ENCODE data around the gene ZNF132.
A peak's percentile ranks its signal among the peaks of the same experiment; 100 is the strongest.
"Not testable (repeated sequence)": the region's sequence is repeated elsewhere in the genome, so short reads cannot be mapped to it uniquely, and the experiment has no call there.

Gene ZNF132

DNA sequence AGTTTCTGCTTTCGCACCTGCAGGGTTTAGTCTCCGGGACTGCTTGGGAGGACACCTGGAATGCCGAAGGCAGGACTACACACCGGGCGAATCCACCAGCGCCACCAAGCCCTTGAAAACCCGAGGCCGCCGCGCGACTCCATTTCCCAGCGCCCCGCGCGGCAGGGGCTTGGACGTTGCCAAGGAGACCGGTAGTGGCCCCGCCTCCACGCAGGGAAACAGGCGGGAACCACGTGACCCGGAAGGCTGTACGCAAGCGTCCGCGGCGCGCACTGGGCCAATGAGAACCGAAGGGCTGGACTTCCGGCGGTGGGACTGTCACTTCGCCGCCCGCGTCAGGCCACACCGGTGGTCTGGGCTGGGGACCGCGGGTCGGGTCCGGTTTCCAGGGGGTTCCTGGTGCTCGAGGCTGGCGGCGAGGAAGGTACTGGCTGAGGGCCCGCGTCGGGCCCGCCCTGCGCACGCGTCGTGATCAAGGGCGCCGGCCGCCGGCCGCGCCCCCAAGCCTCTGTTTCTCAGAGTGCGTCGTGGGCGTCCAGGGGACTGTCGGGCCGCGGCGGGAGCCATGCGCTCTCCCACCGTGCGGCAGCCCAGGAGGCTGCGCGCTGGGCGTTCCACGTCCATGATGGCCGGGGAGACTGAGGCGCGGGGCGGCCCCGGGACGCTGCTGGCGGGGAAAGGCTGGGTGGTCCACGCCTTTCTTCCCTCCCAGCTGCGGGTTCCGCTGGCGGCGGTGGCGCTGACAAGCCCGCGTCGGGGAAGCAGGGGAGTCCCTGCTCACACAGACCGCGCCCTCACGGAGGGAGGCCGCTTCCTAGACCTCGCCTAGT is 27.0 kb upstream of the ZNF132 start, which contains the start of gene ZNF324:
Gene ZNF324 (plus strand): TSS at position 321 of the 830 bp plus-strand sequence. CDS start 2,106 bp downstream, outside the sequence.
- DNase-seq (ENCODE audit: low spot score) = peak; percentile 99

DNA sequence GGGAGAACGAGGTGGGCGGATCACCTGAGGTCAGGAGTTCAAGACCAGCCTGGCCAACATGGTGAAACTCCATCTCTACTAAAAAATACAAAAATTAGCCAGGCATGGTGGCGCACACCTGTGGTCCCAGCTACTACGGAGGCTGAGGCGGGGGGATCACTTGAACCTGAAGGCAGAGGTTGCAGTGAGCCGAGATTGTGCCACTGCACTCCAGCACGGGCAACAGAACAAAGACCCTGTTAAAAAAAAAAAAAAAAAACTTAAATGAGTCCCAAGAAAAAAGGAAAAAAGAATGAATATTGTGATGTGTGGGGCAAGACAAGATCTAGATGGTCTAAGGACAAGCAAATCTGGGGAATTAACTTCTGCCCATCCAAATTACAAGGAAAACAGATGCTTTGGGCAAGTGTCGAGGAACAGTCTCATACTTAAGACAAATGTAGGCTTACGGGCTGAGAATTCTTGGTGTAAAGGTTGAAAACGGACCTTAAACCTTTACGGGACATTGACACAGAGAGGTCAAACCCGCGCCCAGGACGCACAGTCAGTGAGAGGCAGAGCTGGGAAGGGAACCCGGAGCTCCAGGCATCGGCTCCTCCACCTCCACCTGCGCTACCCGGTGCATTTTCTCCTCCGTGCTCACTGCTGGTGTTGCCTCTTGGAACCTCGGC is 26.3 kb upstream of the ZNF132 start:
- DNase-seq (ENCODE audit: low spot score) = no peak

DNA sequence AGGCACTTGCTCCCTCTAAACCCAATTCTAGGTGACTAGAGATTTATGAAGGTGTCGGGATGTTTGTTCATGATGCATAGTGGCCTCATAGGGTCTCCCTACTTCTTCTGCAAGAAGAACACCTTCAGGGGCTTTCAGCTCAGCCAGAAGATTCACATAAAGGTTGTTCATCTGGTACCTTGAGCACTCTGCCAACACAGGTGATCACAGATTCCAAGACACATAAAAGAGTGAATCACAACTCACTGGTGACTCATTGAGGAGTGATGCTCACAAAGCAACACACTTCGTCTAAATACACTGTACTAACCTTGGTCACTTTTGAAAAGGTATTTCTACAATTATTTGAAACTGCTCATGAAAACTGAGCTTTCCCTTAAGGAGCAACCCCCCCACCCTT is 20.1 kb upstream of the ZNF132 start:
- no peak for DNase-seq (ENCODE audit: low spot score)

DNA sequence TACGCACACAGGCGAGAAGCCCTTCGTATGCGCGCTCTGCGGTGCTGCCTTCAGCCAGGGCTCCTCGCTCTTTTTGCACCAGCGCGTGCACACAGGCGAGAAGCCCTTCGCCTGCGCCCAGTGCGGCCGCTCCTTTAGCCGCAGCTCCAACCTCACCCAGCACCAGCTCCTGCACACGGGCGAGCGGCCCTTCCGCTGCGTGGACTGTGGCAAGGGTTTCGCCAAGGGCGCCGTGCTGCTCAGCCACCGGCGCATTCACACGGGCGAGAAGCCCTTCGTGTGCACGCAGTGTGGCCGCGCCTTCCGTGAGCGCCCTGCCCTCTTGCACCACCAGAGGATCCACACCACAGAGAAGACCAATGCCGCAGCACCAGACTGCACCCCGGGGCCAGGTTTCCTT is 16.2 kb upstream of the ZNF132 start:
- DNase-seq (ENCODE audit: low spot score) = no peak

DNA sequence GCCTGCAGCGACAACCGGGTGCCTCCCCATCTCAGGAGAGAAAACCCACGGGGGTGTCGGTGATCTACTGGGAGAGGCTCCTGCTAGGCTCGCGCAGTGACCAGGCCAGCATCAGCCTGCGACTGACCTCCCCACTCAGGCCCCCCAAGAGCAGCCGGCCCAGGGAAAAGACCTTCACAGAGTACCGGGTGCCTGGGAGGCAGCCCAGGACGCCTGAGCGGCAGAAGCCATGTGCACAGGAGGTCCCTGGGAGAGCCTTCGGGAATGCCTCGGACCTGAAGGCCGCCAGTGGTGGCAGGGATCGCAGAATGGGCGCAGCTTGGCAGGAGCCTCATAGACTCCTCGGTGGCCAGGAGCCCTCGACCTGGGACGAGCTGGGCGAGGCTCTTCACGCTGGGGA is 15.4 kb upstream of the ZNF132 start:
- DNase-seq (ENCODE audit: low spot score) = no peak

DNA sequence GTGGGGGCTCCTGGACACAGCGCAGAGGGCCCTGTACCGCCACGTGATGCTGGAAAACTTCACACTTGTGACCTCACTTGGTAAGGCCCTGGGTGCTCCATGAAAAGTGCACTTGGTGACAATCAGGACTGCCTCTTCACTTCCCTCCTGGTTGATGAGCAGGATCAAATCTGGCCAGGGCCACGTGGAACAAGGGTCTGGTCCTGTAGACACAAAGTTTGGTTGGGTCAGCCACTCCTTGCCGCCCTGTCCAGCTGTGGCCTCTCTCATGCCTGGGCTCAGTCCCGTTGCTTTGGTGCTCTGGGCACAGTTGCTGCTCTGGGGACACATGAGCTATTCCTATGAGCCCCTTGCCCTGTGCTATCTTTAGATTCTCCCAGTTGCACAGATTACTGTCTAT is 13.8 kb upstream of the ZNF132 start:
- no peak for DNase-seq (ENCODE audit: low spot score)

DNA sequence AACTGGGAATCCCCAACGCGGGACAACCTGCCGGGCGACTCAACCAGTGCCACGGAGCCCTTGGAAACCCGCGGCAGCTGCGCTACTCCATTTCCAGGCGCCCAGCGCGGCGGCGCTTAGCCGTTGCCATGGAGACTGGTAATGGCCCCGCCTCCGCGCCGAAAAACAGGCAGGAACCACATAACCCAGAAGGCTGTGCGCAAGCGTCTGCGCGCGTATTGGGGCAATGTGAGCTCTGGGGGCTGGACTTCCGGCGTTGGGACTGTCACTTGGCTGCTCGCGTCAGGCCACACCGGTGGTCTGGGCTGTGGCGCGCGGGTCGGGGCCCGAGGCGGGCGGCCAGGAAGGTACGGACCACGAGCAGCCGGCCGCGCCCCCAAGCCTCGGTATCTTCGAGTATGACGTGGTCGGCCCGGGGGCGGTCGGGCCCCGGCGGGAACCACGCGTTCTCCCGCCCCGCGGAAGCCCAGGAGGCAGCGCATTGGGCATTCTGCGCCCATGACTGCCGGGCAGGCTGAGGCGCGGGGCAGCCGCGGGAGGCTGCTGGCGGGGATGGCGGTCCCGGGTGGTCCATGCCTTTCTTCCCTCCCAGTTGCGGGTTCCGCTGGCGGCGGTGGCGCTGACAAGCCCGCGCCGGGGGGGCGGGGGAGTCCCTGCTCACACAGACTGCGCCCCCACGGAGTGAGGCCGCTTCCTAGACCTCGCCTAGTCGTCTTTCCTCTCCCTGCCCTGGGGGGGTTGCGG is 11.6 kb upstream of the ZNF132 start, which contains the start of gene ZNF324B:
Gene ZNF324B (plus strand): TSS at position 265 of the 744 bp plus-strand sequence. CDS start 2,080 bp downstream, outside the sequence.
- peak; percentile 97 for DNase-seq (ENCODE audit: low spot score)

DNA sequence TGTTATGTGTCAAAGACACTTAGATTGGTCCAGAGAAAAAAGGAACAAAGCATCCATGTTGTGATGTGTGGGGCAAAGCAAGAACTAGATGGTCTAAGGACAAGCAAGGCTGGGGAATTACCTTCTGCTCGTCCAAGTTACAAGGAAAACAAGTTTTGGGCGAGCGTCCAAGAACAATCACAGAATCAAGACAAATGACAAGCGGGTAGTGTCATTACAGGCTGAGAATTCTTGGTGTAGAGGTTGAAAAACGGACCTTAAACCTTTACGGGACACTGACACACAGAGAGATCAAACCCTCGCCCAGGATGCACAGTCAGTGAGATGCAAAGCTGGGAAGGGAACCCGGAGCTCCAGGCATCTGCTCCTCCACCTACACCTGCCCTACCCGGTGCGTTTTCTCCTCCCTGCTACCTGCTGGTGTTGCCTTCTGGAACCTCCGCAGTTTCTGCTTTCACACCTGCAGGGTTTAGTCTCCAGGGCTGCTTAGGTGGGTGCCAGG is 11.0 kb upstream of the ZNF132 start:
- no peak for DNase-seq (ENCODE audit: low spot score)

DNA sequence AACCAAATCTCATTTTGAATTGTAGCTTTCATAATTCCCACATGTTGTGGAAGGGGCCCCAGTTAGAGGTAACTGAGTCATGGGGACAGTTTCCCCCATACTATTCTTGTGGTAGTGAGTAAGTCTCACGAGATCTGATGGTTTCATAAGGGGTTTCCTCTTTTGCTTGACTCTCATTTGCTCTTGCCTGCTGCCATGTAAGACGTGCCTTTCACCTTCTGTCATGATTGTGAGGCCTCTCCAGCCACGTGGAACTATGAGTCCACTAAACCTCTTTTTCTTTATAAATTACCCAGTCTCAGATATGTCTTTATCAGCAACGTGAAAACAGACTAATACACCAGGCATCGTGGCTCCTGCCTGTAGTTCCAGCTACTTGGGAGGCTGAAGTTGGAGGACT is 10.0 kb upstream of the ZNF132 start:
- DNase-seq (ENCODE audit: low spot score) = not testable (repeated sequence)

DNA sequence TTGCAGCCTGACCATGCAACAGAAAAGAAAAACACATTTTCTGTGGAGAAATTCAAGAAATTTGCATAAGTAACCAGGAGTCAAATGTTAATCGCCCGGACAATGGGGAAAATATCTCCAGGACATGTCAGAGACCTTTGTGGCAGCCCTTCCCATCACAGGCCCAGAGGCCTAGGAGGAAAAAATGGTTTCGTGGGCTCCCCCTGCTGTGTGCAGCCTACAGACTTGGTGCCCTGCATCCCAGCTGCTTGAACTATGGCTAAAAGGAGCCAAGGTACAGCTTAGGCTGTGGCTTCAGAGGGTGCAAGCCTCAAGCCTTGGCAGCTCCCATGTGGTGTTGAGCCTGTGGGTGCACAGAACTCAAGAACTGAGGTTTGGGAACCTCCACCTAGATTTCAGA is 8.9 kb upstream of the ZNF132 start:
- DNase-seq (ENCODE audit: low spot score) = not testable (repeated sequence)

DNA sequence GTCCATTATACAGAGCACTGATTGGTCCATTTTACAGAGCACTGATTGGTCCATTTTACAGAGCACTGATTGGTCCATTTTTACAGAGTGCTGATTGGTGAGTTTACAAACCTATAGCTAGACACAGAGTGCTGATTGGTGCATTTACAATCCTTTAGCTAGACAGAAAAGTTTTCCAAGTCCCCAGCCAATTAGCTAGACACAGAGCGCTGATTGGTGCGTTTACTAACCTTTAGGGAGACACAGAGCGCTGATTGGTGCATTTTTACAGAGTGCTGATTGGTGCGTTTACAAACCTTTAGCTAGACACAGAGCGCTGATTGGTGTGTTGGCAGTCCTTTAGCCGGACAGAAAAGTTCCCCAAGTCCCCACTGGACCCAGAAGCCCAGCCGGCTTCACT is 3.0 kb upstream of the ZNF132 start:
- DNase-seq (ENCODE audit: low spot score) = not testable (repeated sequence)

DNA sequence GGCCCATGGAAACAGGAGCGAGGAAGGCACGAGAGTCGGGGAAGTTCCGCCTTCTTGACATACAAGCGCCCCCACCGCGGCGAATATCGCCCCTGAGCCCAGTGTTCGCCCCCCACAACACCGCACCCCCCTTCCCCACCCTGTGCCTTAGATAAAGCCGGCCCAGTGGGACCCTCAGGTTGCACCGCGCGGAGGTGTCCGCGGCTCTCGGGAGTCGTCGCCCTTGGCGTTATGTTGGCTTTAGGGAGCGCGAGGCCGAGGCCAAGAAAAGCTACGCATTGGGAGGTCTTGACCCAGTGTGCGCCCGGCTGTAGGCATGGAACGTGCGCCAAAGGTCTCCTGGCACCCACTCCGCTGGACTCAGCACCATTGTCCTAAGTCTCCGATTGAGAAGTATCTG is 603 bp upstream of the ZNF132 start:
- peak; percentile 43 for DNase-seq (ENCODE audit: low spot score)

DNA sequence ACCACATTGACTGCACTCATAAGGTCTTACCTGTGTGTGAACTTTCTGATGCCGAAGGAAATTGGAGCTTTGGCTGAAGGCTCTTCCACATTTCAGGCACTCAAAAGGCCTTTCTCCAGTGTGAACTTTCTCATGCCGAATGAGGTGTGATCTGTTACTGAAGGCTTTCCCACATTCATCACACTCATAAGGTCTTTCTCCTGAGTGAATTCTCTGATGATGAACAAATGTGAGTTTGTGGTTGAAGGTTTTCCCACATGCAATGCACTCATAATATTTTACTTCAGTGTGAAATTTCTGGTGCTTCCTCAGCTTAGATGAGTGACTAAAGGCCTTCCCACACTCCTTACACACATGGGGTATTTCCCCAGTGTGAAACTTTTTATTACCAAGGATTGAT is 5.7 kb downstream of the ZNF132 start:
- no peak for DNase-seq (ENCODE audit: low spot score)

DNA sequence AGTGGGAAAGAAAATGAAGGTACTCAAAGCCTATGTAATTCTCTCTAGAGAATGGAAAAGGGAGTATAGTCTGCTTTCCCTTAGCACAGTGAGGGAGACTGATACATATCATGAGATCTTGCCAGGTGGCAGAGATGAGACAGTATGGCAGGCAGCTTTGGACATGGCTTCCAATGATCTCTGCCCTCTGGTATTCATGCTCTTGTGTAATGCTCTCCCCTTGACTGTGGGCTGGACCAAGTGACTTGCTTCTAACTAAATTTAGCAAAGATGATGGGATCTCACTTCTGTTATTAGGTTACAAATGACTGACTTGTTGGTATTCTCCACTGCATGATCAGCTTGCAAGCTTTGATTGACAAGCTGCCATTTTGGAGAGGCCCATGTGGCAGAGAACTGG is 10.2 kb downstream of the ZNF132 start:
- no peak for DNase-seq (ENCODE audit: low spot score)

DNA sequence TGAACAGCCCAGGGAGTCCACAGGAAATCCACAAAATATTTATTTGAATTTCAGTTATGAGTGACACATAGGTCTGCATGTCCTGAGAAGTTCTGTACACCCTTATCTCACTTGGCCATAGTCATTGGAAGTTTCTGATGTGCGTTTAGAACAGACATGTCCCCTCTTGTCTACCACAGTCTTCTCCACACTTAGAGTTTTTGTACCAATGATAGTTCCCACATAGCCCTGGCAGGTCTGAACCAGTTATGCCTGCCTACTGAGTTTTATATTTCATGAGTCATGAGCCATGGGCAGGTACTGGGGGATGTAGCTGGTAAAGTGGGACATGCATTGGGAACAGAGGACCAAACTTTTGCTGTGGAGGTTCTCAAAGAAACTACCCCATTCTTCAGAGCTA is 11.3 kb downstream of the ZNF132 start:
- DNase-seq (ENCODE audit: low spot score) = no peak

DNA sequence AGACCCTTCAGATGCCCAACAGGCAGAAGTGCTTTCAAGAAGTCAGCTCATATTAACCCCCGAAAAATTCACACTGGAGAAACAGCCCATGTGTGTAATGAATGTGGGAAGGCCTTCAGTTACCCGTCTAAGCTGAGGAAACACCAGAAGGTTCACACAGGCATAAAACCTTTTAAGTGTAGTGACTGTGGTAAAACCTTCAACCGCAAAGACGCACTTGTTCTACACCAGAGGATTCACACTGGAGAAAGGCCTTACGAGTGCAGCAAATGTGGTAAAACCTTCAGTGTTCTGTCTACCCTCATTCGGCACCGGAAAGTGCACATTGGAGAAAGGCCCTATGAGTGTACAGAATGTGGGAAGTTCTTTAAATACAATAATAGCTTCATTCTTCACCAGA is 22.9 kb downstream of the ZNF132 start:
- DNase-seq (ENCODE audit: low spot score) = no peak

DNA sequence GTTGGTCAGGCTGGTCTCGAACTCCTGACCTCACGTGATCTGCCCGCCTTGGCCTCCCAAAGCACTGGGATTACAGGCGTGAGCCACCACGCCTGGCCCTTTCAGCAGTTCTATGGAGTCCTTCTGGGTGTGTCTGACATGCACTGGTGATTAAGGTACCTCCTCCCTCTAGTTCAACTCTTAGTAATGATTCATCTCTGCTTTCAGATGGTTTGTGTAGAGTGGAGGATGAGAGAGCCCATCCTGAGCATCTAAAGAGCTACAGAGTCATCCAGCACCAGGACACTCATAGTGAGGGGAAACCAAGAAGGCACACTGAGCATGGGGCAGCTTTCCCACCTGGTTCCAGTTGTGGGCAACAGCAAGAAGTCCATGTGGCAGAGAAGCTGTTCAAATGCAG is 23.3 kb downstream of the ZNF132 start:
- no peak for DNase-seq (ENCODE audit: low spot score)

DNA sequence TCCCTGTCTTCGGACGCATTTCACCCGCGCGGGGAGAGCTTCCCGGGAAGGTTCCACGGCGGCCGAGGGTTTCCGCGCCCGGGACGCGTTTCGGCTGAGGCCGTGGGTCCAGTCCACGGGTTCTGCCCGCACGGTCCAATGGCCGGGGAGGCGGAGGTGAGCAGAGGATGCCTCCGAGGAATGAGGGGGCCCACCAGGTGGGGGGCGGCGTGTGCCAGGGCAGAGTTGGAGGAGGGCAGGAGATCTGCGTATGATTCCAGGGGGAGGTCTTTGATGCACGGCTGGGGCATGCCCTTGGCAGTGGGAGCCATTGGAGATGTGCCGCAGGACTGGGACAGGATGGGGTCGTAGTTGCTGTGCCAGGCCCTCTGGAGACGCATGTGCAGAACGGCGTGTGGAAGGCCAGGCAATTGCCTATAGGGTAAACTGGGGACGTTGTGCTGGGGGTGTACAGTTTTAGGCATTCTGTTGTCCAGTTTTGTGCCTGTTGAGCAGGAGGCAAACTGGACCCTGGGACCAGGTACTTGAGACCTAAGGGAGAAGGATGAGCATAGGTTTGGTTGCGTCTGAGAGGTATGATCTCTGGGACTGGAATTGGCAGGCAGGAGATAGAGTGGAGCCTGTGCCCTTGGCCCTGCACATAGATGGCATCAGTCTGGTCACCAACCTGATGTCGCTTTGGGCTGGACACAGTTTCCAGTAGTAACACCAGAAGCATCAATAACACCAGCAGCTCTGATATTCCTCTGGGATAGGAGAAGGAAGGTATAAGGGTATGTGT is 30.8 kb downstream of the ZNF132 start:
- DNase-seq (ENCODE audit: low spot score) = peak; percentile 72

DNA sequence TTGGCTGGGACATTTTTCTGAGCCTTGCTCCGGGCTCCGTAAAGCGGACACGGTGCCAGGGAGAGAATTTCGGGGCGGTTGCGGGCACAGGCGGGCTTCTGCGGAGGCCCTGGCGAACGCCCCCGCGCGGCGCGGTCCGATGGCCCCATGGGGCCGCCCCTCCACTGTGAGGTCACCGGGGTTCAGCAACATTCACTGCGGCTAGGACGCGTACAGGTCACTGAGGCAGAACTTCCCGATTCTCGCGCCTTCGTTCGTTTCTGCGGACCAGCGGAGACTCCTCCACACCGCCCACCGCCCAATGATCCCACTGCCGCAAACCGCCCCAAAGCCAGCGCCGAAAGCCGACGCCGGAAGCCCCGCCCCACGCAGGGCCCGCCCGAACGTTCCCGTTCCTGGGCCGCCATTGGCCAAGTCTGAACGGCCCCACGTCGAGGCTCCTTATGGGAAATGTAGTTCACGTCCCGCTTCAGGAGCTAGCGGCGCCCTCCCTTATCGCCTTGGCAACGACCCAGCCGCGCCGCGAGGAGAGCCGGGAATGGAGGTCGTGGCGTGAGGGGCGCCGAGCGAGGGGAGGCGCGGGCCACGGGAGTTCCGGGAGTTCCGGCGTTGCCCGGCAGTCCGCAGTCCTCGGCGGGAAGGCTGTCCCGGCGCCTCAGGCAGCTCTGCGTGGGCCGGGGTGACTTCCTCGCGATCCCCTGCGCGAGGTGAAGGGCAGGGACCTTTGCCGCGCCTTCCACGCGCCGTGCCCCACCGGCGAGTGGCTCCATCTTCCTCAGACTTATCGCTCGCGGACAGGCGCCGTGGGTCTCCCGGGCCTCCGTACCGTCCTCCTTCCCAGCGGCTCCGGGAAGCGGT is 31.6 kb downstream of the ZNF132 start, which contains the start of gene ZNF584:
Gene ZNF584 (plus strand): TSS at position 498 of the 858 bp plus-strand sequence. CDS start 499 bp downstream, outside the sequence.
- peak; percentile 94 for DNase-seq (ENCODE audit: low spot score)

DNA sequence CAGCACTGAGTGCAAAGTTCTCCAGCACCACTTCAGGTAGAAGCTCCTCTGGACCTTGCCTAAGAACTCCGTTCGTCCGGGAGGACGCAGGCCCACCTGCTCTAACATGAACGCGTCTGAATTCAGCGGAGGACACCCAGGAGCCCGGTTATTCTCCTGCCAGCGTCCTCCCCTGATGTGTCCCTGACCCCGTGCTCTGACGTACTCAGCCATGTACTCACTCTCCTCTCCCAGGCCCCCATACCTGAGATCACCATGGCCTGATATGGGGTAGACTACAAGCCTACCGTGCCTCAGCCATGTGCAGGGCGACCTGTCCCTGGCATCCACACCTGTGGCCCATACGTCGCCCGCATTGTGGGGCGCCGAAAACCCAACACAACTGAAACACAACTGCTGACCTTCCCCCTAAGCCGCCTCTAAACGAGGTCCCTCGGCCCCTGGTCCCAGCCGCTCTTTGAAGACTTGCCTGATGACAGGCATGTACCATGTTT is 32.2 kb downstream of the ZNF132 start:
- DNase-seq (ENCODE audit: low spot score) = no peak

Data from D341Med (cell line).